HUES48 (cell line): ENCODE data around the gene BMERB1.

Experiments used
- H3K27ac ChIP-seq: one replicate; pipeline ENCODE4 v1.7.0; 2013; ENCODE audit warnings: low read depth, low read length, inconsistent platforms
- H3K27me3 ChIP-seq: 2 replicates; pipeline ENCODE4 v1.6.1; 2013; ENCODE audit warnings: mild to moderate bottlenecking, low read length; ENCODE audit not compliant: control insufficient read depth, insufficient read depth
- H3K36me3 ChIP-seq: 2 replicates; pipeline ENCODE4 v1.6.1; 2013; ENCODE audit warnings: low read length; ENCODE audit not compliant: control insufficient read depth, insufficient read depth
- H3K4me1 ChIP-seq: 2 replicates; pipeline ENCODE4 v1.6.1; 2013; ENCODE audit warnings: mild to moderate bottlenecking, low read length; ENCODE audit not compliant: control insufficient read depth, insufficient read depth
- H3K4me3 ChIP-seq: 2 replicates; pipeline ENCODE4 v1.5.1; 2013; ENCODE audit warnings: mild to moderate bottlenecking, low read depth, low read length
- H3K9ac ChIP-seq: 2 replicates; pipeline ENCODE4 v1.6.1; 2013; ENCODE audit warnings: mild to moderate bottlenecking, low read depth, low read length, moderate library complexity
- H3K9me3 ChIP-seq: 2 replicates; pipeline ENCODE4 v1.6.1; 2013; ENCODE audit warnings: low read length; ENCODE audit not compliant: control insufficient read depth, insufficient read depth

BMERB1 gene

DNA sequence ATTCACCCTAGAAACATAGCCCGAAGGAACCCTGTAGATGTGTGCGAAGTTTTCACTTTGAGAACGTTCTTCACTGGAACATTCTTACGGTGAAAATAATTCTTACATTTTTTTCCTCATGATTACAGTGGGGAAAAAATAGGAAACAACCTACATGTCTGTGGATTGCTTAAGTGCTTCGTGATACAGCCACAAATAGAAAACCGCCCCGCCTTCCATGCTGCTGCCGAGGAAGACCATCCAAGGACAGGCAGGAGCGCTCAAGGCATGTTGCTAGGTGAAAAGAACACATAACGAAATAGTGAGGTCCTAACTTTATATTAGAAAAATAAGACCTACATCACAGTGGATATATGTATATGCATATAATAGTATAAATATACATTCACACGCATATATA is 78.8 kb downstream of the BMERB1 start:
- Histone ChIP-seq H3K9ac (no peak overlapping the region), H3K4me3 (no peak overlapping the region), H3K36me3 (peaks cover 4% of the 10 kb centered on the region; the same call in 1 of the 2 replicates), H3K27me3 (no peaks in the 10 kb centered on the region), H3K4me1 (peaks cover 25% of the 10 kb centered on the region), H3K9me3 (no peaks in the 10 kb centered on the region), H3K27ac (no peak overlapping the region)

- Histone ChIP-seq H3K36me3 (peaks cover 4% of the 10 kb centered on the region; the same call in 1 of the 2 replicates), H3K27ac (no peak overlapping the region), H3K4me3 (no peak overlapping the region), H3K9me3 (no peaks in the 10 kb centered on the region), H3K9ac (no peak overlapping the region), H3K27me3 (no peaks in the 10 kb centered on the region), H3K4me1 (no peaks in the 10 kb centered on the region)
Observed at GRCh38 chr16:15515992-15516391, 81.6 kb downstream of the BMERB1 start.

- Histone ChIP-seq H3K9me3 (no peaks in the 10 kb centered on the region), H3K4me3 (no peak overlapping the region), H3K27me3 (no peaks in the 10 kb centered on the region), H3K9ac (no peak overlapping the region), H3K36me3 (peaks cover 4% of the 10 kb centered on the region; the same call in 1 of the 2 replicates), H3K27ac (no peak overlapping the region), H3K4me1 (no peaks in the 10 kb centered on the region)
Observed at GRCh38 chr16:15516609-15517008, 82.2 kb downstream of the BMERB1 start.

DNA sequence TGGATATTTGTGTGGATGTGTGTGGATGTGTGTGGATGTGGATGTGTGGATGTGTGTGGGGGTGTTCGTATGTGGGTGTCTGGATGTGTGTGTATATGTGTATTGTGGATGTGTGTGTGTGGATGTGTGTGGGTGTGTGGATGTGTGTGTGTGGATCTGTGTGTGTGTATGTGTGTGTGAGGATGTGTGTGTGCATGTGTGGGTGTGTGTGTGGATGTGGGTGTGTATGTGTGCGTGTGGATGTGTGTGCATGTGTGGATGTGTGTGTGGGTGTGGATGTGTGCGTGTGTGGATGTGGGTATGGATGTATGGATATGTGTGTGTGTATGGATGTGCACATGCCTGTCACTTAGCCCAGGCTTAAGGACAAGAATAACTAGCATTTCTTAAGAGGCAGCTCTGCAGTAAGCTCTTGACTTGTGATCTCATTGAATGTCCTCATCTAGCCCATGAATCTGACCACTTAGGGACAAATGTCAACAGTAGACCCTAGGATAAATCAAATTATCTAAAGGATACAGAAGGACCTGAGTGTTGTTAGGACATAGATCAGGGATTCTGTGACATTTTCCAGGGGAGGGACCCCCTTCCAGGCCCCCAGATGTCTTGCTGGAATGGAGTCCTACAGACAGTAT is 83.5 kb downstream of the BMERB1 start:
- Histone ChIP-seq H3K9me3 (no peaks in the 10 kb centered on the region), H3K9ac (no peak overlapping the region), H3K4me3 (no peak overlapping the region), H3K36me3 (peaks cover 4% of the 10 kb centered on the region; the same call in 1 of the 2 replicates), H3K27ac (no peak overlapping the region), H3K27me3 (no peaks in the 10 kb centered on the region), H3K4me1 (no peaks in the 10 kb centered on the region)

DNA sequence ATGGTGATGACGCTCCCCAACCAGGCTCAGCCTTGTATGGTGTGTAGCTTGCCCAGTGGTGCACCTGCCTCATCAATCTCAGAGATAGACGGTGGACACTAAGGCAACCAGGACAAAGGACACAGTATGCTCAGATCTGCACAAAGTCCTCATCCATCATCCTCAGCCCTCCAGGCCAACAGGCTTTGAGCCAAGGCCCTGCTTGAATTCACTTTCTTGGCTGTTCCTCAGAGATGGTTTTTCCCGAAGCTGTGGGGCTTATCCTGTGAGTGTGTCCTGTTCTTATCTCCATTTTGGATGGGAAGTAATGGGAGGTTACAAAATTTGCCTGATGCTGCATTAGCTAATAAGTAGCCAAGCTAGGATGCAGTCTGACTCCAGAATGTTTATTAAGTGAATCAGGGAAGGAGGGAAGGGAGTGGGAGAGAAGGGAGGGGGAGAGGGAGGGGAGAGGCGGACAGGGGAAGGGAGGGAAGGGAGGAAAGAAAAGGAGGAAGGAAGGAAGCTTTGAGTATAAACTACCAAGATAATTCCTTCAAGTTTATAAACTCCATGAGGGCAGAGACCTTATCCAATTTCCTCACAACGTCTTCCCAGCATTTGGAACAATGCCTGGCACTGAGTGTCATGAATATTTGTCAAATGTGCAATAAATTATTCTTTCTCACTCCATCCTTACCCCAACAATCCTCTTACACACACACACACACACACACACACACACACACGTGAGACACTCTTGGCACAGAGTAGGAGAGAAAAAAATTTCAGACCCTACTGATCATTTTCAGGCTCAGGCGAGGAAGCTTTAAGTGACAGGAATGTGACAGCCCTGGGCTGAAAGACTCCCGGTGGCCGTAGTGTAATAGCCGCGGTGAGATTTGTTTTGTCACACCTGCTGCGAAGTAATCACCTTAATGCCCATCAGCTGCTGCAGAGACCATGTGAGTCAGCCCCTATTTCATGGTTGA is 84.3 kb downstream of the BMERB1 start:
- no peak overlapping the region for H3K27ac ChIP-seq
- no peak overlapping the region for H3K4me3 ChIP-seq
- H3K4me1 ChIP-seq: no peaks in the 10 kb centered on the region
- no peak overlapping the region for H3K9ac ChIP-seq
- no peaks in the 10 kb centered on the region for H3K9me3 ChIP-seq
- peaks cover 4% of the 10 kb centered on the region; the same call in 1 of the 2 replicates for H3K36me3 ChIP-seq
- no peaks in the 10 kb centered on the region for H3K27me3 ChIP-seq

DNA sequence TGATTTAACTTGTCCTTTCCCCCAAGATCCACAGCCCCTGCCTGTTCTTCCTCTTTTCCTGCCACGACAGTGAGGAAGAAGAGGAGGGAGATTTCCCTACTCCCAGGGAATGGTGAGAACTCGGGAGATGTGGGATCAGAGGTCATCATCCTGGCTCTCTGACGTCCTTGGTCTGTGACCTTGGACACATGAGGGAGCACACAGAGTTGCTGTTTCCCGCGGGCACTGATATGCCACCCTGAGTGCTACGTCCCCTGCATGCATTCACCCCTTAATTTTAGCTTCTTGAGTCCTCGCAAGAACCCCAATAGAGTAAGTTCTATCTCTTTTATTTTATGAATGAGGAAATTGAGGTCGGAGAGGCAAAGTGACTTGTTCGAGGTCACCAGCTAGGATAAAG is 85.4 kb downstream of the BMERB1 start:
- H3K27ac ChIP-seq: no peak overlapping the region
- peaks cover 4% of the 10 kb centered on the region; the same call in 1 of the 2 replicates for H3K36me3 ChIP-seq
- H3K9ac ChIP-seq: no peak overlapping the region
- H3K4me3 ChIP-seq: no peak overlapping the region
- no peaks in the 10 kb centered on the region for H3K4me1 ChIP-seq
- no peaks in the 10 kb centered on the region for H3K9me3 ChIP-seq
- H3K27me3 ChIP-seq: no peaks in the 10 kb centered on the region

DNA sequence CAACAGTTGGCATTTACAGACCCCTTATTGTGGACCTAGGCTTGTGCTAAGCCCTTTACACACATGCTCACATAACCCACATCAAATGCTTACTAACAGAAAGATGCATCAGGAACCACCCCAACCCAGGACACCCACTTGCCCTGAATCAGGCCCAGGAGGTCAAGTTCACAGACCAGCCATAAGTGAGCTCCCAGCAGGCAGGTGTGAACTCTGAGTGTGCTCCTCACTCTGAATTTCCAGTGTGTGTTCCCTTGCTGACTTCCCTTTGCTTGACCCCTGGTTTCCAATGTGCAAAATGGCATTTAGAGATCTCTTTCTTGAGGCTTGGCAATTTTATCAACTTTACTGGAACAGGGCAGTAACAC is 87.0 kb downstream of the BMERB1 start:
- Histone ChIP-seq H3K9me3 (no peaks in the 10 kb centered on the region), H3K9ac (no peak overlapping the region), H3K4me3 (no peak overlapping the region), H3K27me3 (no peaks in the 10 kb centered on the region), H3K27ac (no peak overlapping the region), H3K36me3 (no peaks in the 10 kb centered on the region), H3K4me1 (no peaks in the 10 kb centered on the region)

GRCh38 chr16:15521758-15522509 is 87.5 kb downstream of the BMERB1 start:
- Histone ChIP-seq H3K9me3 (no peaks in the 10 kb centered on the region), H3K4me3 (no peak overlapping the region), H3K4me1 (no peaks in the 10 kb centered on the region), H3K9ac (no peak overlapping the region), H3K27me3 (no peaks in the 10 kb centered on the region), H3K27ac (no peak overlapping the region), H3K36me3 (no peaks in the 10 kb centered on the region)

DNA sequence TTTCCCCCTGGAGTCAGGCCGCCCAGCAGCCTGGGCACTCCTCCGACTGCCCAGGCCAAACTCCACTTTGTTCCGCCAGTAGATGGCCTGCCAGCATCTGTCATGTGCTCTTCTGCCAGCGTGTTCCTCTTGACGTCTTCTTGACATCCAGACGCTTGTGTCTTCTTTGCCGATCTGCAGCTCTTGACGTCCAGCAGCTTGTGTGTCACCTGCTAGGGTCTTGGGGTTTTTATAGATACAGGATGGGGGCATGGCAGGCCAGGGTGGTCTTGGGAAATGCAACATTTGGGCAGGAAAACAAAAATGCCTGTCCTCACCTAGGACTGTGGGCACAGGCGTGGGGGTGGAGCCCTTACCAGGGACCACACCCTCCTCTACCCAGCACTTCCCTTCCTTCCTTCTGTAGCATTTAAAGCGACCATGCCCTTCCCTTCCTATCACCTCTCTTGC is 88.7 kb downstream of the BMERB1 start:
- Histone ChIP-seq H3K9ac (no peak overlapping the region), H3K27ac (no peak overlapping the region), H3K4me1 (no peaks in the 10 kb centered on the region), H3K36me3 (no peaks in the 10 kb centered on the region), H3K27me3 (no peaks in the 10 kb centered on the region), H3K4me3 (no peak overlapping the region), H3K9me3 (no peaks in the 10 kb centered on the region)

DNA sequence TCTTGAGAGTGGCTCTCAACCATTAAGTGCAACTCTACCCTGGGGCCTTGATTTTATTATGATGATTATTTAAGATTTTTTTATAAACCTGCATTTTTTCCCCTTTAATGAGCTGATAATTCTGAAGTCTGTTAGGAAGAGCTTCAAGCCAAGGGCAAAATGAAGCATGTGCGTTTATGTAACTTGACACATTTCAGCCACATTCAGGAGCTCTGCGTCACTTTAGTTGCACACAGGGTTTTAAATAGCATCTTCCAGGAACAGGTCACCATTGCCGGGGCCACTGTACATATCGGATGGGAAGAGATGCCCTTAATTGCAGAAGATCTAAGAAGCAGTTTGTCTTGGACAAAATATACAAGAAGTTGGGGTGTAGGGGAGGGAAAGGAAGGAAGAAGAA is 89.6 kb downstream of the BMERB1 start:
- no peak overlapping the region for H3K27ac ChIP-seq
- H3K9me3 ChIP-seq: no peaks in the 10 kb centered on the region
- no peak overlapping the region for H3K4me3 ChIP-seq
- no peaks in the 10 kb centered on the region for H3K4me1 ChIP-seq
- H3K27me3 ChIP-seq: no peaks in the 10 kb centered on the region
- H3K9ac ChIP-seq: no peak overlapping the region
- H3K36me3 ChIP-seq: no peaks in the 10 kb centered on the region
